ENCODE results near the gene LAIR1.

GRCh38 chr19:54312011-54312410 lies 52.7 kb downstream of the LAIR1 start:
- TF ChIP-seq CTCF (IDR thresholded peaks at IDR 0.05; ENCODE audit: insufficient read depth, low read length) (no peak), SPI1 (IDR thresholded peaks at IDR 0.05; ENCODE audit: borderline replicate concordance, low read depth) (no peak), REST (IDR thresholded peaks at IDR 0.05; ENCODE audit: insufficient replicate concordance, low read depth) (no peak), GABPA (IDR thresholded peaks at IDR 0.05; ENCODE audit: low read depth) (no peak), POLR2AphosphoS5 (IDR thresholded peaks at IDR 0.05; ENCODE audit: low read depth) (no peak)

All from HL-60 (cell line).